Activated CD8-positive, alpha-beta memory T cell treated with anti-CD3 and anti-CD28 coated beads, Interleukin-2, amount 50 U/mL, for 48 hours (primary cell): ENCODE data around the gene LEUTX.
"Not testable (repeated sequence)": the region's sequence is repeated elsewhere in the genome, so short reads cannot be mapped to it uniquely, and the experiment has no call there.

Source experiments
- DNase-seq: peaks from one replicate; pipeline ENCODE4 v3.0.0-alpha.2; 2020

Gene LEUTX, protein sequence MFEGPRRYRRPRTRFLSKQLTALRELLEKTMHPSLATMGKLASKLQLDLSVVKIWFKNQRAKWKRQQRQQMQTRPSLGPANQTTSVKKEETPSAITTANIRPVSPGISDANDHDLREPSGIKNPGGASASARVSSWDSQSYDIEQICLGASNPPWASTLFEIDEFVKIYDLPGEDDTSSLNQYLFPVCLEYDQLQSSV

DNA sequence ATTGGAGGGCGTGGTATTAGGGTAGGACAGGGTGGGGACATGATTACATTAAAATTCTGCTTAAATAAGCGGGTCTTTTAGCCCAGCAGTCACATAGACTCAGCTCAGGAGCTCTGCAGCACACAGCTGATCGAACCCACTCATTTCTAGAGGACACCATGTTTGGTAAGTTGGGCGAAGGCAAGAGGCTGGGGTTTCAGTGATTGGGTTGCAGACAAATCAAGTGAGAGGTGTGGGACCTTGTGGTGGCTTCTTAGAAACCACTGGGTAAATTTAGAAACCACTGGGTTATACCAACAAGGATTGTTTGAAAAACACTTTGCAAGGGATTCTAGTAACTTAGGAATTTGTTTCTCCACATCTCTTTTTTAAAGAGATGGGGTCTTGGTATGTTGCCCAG is at the start of gene LEUTX:
Gene LEUTX (plus strand): TSS at position 92 of the 400 bp plus-strand sequence. CDS start 67 bp downstream, at position 159.
- no peak for DNase-seq

DNA sequence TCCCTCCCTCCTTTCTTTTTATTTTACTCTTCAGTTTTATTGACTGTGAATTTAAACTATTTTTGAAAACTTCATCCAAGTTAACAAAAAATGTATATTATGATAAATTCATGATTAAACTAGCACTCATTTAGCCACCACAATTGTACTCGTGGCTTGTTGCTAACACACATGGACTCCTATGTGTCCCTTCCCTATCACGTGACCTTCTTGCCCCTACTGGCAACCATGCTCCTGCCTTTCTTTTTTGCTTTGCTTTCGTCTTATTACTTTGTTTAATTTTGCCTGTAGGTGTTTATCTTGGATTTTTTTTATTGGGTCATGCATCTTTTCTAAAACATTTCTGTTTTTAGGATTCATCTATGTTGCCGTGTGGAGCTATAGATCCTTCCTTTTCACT is 49.1 kb upstream of the LEUTX start:
- DNase-seq, result no peak

DNA sequence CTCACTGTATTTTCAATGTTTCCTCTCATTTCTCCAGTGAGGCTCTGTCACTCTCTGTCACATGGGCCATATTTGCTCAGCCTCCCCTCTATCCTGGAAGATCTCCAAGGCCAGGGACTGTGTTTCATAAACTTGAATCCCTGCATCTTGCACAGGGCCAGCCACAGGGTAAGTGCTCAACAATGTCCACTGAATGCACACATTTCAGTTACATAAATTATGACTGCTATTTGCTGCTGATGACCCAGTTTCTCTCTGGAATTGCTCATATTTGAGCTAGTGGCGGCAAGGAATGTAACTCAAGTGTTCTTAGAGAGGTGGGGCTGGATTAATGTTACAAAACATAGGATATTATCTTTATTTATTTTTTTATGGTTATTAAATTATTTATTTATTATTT is 47.0 kb upstream of the LEUTX start:
- DNase-seq, result no peak

DNA sequence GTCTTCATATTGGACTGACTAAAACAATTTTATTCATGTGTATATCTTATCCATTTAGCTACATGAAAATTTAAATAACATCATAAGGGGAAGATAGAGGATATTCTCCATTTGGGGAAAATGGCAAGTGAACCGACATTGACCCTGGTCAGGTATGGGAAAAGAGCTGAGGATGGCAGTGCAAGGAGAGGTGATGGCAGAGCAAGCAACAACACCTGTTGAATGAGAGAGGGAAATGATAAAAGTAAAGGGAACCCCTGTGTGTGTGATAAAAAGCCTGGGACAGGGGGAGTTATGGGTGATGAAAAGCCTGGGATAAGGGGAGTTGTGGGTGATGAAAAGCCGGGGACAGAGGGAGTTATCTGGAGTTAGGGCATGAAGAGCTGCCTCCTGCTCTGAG is 44.8 kb upstream of the LEUTX start:
- DNase-seq, result no peak

DNA sequence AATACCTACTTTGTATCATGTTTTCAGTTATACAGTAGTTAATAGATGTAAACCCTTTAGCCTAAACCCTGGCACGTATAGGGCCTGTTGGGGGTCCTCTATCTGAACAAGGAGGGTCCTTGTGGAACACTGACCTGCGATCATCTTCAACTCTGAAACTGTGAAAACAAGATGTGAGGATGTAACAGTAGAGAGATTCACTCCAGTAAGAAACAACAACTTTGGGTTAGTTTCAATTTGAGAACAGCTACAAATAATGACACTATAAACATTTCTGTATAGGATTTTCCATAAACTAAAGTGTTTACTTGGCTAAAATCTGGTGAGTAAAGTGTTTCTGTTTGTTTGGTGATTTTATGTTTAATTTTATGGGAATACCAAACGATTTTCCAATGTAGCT is 43.0 kb upstream of the LEUTX start:
- DNase-seq, result no peak

DNA sequence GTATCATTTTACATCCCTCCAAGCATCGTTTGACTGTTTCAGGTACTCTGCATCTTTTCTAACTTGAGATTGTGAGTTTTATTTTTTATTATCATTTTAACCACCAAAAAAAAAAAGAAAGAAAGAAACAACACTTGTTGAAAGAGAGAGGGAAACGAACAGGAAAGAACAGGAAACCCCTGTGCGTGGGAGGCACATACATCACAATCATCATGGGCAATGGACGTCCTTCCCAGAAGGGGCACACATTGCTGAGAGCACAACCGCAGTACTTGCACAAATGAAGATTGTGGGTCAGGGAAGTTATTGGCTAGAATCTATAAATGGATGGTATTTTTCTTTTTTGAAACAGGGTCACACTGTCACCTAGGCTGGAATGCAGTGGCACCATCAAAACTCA is 42.6 kb upstream of the LEUTX start:
- DNase-seq, result no peak

DNA sequence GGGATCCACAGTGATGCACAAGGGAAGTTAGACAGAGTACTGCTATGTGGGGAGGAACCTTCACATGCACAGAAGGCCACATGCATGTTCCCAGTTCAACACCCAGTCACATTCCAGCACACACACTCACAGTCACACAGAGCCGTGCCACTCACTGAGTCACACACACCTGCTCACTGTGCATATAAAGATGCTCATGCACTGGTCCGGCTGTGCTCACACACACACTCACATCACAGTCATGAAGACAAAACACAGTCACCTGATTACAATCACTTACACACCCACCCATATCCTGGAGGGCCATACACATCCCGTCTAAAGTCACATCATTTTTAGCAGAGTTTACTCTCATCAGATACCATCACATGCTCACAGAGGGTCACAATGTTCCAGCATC is 41.3 kb upstream of the LEUTX start:
- DNase-seq, result no peak

DNA sequence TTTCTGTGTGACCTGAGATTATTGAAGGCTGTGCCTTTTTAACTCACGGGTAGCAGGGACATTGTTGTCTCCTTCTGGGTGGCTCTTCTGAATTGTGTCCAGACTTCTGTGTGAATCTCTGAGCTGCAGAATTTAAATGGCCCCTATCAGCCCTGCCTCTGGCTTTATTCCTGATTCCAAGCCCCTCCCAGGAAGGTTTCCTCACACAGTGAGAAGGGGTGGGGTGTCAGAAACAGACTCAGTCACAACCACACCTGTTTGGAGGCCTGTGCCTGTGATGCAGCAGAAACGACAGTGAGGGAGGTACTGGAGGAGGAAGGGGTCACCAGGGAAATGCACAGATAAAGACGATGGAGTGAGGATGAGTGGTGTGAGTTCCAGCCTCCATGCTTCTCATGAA is 40.8 kb upstream of the LEUTX start, which contains the start of gene CLC:
Gene CLC (minus strand): TSS at position 139 of the 400 bp plus-strand sequence. CDS start 77 bp downstream, at position 62.
- no peak for DNase-seq

DNA sequence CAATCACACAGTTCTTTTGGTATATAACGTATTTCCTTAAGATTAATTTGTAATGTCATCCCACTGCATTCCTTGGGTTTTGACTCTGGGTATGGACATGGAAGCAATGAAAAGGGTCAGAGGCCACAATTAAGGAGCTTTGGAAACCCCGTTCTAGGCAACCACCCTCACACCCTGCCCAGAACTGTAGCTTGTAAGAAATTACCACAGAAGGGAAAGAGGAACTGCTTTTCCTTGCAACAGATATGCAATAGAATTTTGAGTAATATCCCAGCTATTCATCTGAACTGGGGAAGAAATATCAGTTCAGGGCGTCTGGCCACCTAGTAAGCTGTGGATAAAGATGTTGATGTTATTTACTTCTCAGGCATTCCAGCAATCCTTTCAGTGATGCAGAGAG is 39.8 kb upstream of the LEUTX start:
- no peak for DNase-seq

DNA sequence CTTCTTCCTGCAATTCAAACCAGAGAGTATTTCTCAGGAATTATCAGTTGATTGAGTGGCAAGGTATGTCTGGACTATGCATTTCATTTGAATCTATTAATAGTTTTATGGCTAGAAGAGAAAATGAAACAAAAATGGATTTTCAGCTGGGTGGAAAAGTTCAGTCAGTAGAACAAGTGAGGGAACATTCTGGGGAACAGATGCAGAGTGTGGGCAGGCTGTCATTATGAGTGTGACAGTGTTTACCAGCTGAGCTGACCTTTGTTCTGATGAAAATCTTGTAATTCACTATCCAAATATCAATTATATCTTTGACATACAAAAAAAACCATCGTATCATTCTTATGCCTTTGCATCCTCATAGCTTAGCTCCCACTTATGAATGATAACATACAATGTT is 38.3 kb upstream of the LEUTX start:
- no peak for DNase-seq

DNA sequence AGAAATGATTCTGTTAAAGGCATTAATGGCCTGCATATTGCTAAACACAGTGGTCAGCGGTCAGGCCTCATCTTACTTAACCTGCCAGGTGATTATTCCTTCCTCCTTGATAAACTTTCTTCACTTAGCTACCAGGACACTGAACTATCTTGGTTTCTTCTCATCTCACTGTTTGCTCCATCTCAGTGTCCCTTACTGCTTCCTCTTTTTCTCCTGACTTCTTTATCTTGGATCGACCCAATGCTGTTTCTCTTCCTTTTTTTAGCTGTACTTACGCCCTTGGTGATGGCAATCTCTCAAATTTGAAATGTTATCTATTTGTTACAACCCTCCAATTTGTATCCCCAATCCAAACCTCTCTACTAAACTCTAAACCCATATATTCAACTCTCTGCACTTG is 33.0 kb upstream of the LEUTX start:
- DNase-seq, result no peak

DNA sequence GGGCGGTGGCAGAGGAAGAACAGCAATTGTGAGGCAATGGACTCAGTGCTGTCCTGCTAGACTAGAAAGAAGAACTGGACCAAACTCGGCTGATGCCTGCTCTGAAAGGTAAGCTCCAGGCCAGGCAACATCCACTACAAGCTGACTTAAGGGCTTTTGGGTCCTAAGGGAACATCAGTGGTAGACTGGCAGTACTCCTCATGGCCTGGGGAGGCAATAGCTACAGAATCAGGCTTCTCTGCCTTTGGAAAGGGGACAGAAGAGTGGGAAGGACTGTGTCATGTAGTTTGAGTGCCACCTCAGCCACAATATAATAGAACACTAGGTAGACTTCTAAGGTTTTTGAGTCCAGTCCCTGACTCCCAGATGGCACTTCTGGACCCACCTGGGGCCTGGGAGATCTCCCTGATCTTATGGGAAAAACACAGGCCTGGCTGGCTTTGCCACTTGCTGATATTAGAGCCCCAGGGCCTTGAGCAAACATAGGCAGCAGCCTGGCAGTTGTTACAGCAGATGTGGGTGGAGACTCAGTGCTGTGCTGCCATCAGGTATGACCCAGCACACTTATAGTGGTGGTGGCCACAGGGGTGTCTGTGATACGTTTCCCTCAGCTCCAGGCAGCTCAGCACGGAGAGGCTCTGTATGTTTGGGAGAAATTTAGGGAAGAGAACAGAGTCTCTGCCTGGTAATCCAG is 31.7 kb upstream of the LEUTX start:
- DNase-seq, result no peak

DNA sequence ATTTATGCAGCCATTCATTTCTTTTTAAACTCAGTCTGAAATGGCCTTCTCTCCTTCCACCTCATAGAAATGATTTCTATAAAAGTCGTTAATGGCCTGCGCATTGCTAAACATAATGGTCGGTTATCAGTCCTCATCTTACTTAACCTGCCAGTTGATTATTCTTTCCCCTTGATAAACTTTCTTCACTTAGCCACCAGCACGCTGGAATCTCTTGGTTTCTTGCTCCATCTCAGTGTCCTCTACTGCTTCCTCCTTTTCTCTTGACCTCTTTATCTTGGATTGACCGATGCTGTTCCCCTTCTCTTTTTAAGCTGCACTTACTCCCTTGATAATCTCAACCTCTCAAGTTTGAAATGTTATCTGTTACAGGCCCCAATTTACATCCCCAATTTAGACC is 28.7 kb upstream of the LEUTX start:
- no peak for DNase-seq

DNA sequence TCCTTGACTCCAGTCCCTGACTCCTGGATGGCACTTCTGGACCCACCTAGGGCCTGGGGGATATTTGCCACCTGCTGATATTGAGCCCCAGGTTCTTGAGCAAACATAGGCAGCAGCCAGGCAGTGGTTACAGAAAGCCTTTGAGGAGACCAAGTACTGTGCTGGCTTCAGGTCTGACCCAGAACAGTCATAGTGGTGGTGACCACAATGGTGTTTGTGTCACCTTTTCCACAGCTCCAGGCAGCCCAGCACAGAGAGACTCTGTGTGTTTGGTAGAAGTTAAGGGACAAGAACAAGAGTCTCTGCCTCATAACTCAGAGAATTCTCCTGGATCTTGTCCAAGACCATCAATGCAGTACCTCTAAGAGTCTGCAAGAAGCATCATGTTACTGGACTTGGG is 26.3 kb upstream of the LEUTX start:
- no peak for DNase-seq

DNA sequence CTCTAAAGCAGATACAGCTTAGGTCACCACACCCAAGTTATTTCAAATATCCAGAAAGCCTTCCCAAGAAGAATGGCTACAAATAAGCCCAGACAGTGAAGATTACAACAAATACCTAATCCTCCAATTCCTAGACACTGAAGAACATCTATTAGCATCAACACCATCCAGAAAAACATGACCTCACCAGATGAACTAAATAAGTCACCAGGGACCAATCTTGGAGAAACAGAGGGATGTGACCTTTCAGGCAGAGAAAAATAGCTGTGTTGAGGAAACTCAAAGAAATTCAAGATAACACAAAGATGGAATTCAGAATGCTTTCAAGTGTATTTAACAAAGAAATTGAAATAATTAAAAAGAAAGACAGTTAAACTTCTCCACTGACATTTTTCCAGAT is 25.9 kb upstream of the LEUTX start:
- DNase-seq, result no peak

DNA sequence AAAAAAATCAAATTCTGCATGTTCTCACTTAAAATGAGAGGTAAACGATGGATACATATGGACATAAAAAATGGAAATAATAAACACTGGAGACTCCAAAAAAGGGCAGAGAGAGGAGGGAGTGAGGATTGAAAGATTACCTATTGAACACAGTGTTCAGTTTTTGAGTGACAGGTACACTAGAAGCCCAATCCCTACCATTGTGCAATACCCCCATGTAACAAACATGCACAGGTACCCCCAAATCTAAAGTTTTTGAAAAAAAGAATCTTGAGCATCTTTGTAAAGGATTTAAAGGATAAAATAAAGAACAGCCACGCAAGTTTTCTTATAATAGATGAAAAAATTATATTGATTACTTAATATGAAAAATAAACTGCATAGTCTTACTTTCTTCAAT is 24.1 kb upstream of the LEUTX start:
- DNase-seq, result no peak

DNA sequence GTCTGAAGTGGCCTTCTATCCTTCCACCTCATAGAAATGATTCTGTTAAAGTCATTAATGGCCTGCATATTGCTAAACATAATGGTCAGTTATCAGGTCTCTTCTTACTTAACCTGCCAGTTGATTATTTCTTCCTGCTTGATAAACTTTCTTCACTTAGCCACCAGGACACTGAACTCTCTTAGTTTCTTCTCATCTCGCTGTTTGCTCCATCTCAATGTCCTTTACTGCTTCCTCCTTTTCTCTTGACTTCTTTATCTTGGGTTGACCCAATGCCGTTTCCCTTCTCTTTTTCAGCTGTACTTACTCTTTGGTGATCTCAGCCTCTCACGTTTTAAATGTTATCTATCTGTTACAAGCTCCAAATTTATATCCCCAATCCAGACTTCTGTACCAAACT is 23.7 kb upstream of the LEUTX start:
- DNase-seq, result no peak

DNA sequence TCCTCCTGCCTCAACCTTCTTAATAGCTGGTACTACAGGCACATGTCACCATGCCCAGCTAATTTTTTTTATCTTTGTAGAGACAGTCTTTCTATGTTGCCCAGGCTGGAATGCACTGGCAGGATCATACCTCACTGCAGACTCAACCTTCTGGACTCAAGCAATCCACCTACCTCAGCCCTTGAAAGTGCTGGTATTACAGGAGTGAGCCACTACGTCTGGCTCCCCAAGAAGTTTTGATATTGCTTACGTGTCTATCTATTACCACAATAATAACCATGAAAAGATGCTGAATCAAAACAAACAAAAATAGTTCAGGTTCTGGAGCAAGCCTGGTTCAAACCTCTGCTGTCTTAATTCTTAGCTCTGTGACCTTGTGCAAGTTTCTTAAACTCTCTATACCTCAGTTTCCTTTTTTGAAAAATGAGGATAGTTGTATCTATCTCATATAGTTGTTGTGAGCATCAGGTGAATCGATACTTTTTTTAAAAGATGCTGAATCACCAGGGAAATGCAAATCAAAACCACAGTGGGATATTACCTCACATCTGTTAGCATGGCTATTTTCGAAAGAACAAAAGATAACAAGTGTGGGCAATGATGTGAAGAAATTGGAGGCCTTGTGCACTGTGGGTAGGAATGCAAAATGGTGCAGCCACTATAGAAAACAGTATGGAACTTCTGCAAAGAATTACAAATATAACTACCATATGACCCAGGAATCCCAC is 19.0 kb upstream of the LEUTX start:
- DNase-seq, result no peak

DNA sequence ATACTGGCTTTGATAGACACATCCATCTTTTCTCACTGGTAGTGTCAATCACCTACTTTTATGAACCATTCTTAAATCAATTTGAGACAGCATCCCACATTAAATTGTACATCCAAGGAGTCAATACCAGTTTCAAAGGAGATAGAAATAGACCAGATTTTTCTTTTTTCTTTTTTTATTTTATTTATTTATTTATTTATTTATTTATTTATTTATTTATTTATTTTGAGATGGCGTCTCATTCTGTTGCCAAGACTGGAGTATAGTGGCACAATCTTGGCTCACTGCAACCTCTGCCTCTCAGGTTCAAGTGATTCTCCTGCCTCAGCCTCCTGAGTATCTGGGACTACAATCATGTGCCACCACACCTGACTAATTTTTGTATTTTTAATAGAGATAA is 16.8 kb upstream of the LEUTX start:
- not testable (repeated sequence) for DNase-seq

DNA sequence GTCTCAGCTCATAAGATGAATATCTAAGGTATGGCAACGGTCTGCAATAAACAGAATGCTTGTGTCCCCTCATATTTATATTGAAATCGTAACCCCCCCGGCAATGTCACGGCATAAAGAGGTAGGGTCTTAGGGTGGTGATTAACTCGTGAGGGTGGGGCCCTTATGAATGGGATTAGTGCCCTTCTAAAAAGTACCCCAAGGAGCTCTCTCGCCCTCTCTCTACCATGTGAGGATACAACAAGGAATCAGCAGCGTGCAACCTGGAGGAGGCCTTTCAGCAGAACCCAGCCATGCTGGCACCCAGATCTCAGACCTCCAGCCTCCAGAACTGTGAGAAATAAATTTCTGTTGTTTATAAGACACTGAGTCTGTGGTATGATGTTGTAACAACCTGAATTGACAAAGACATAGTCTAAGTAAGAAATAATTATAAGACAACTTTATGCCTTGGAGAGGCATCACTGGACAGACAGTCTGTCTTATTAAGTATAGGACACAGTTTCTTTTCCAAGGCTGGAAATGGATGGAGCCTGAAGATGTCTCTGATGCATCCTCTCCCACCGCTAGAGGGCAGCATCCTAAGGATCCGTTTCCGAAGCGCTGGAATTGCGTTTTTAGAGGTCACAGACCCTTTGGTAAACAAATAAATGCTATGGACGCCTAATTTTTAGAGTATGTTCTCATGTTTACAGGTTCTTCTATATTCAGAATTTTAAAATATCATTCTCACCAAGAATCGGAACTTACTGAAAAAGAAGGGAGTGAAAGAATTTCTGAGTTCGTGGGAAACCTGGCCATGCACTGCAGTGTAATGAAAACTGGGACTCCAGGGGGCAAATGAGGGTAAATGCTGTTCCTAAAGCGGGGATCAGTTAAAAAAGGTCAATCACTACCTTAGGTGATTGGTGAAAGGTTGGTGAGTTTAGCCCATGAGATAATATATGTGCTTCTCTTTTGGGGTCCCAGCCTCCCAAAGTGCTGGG is 13.3 kb upstream of the LEUTX start:
- peak; percentile 68 for DNase-seq

DNA sequence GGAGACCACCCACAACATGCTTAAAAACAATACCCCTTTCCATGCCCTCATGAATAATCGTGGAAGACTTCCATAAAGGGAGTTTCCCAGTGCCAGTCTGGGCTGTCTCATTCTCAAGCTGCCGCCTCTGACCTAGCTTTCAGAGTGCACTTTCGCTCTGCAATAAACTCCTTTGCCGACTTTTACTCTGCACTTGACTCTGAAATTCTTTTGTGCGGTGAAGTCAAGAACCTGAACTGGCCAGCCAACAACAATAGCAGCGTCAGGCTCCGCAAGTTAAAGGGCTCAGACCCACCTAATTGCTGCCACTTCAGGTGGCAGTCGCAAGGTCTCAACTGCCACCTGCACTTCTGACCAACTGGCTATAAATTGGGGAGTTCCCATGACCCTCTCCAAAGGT is 10.3 kb upstream of the LEUTX start:
- DNase-seq, result no peak

DNA sequence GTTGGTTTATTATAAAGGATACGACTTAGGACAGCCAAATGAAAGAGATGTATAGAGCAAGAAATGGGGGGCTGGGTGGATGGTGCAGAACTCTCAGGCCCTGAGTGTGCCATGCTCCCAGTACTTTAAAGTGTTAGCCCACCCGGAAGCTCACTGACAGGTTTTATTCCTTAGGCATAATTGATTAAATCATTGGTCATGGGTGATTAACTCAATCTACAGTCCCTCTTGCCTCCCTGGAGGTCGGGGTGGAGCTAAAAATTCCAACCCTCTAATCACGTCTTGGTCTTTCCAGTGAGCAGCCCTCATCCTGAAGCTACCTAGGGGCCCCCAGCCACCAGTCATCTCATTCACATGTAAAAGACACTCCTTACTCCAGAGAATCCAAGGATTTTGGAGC is 9.9 kb upstream of the LEUTX start:
- no peak for DNase-seq

DNA sequence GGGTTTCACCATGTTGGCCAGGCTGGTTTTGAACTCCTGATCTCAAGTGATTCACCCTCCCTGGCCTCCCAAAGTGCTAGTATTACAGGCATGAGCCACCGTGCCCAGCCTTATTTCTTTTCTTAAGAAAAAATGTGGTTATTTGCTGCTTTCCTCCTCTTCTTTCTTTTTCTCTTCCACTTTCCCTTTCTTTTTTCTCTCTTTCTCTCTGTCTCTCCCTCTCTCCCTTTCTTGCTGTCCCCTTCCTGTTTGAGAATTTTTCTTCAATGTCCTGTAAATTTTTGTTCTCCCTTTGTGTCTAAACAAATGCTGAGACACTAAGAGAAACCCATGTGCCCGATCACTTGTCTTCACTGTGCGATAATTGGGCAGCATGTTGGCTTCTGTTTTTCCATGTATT is 2.2 kb downstream of the LEUTX start:
- DNase-seq, result no peak
